NCI-H146 (cell line): ENCODE data around the gene CCDC149.

Experiments
- DNase-seq: peaks from one replicate; lab custom pipeline; 2025; lab: John Stamatoyannopoulos, UW

Gene CCDC149

GRCh38 chr4:24843096-24843495, 69.7 kb downstream of the CCDC149 start:
- DNase-seq: no peak

- DNase-seq: no peak
These were observed 70.5 kb downstream of the CCDC149 start for GRCh38 chr4:24842356-24842755.

GRCh38 chr4:24840826-24841543, 71.9 kb downstream of the CCDC149 start:
- DNase-seq: no peak

DNA sequence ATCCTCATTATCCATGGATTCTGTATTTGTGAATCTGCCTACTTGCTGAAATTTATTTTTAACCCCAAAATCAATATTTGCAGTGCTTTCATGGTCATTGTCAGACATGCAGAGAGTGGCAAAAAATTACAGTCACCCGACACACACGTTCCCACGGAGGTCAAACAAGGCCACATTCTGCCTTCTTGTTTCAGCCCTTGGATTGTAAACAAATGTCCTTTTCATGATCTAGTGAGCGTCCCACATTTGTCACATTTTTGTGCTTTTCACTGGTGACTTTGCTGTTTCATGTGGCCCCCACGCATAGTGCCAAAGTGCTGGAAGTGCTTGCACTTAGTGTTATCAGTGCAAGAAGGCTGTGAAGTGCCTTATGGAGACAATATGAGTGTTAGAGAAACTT, 72.5 kb downstream of the CCDC149 start:
- DNase-seq: peak; percentile 8

GRCh38 chr4:24837781-24838180, 75.1 kb downstream of the CCDC149 start:
- no peak for DNase-seq

DNA sequence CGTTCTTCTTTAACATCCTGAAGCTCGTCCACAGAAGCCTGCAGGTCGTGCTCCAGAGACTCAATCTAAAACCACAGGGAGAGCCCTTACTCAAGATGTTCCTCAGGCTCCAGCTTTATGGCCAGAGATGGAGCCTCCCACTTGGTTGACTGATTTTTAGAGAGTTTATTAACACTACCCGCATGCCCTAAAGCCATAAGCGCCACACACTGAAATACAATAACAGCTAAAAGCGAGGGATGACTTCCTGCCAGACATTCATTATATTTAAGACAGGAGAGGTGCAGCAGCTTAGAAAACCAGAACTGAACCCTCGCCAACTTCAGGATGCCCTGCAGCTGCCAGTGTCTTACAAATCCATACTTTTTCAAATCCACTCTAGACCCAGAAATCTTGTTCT, 75.5 kb downstream of the CCDC149 start:
- DNase-seq: no peak

- no peak for DNase-seq
These were observed 76.1 kb downstream of the CCDC149 start for GRCh38 chr4:24836661-24837242.

DNA sequence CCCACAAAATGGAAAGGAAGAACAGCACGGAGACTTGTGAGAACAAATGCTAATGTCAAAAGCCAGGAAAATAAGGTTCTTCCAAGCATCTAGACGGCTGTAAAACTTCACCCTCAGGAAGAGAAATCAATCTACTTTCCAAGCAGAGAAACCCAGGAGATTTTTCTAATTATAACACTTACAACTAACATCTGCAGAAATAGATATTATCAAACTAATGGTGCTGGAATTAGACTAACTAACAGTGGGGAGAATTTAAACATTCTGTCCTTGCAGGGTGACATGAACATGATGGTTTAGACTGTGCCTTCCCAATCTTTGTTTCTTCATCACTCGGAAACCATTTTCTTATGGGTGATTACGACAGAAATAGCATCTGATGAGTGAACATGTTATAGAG, 77.1 kb downstream of the CCDC149 start:
- DNase-seq: no peak

DNA sequence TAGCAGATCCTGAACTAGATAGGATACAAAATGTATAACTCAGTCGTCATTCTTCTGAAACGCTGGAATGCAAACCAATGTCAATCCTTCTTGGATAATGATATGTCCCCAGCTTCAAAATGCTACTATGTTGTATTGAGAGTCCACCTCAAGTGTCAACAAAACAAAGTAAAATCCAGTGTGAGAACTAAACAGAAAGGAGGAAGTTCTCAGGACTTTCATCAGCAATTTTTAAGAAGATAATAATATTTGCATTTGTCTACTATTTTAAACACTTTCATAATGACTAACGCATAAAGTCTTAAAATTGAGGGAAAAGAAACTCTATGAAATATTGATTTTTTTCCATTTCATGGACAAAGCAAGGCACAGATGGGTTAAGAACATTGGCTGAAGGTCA, 81.2 kb downstream of the CCDC149 start:
- no peak for DNase-seq

- no peak for DNase-seq
These were observed 88.1 kb downstream of the CCDC149 start for GRCh38 chr4:24824720-24825119.

- DNase-seq: no peak
These were observed 92.3 kb downstream of the CCDC149 start for GRCh38 chr4:24820541-24820940.

GRCh38 chr4:24816797-24817196, 96.0 kb downstream of the CCDC149 start:
- DNase-seq: no peak

GRCh38 chr4:24813732-24814131, 99.1 kb downstream of the CCDC149 start:
- no peak for DNase-seq

GRCh38 chr4:24810871-24811631, 101.8 kb downstream of the CCDC149 start:
- no peak for DNase-seq

- no peak for DNase-seq
These were observed 102.9 kb downstream of the CCDC149 start for GRCh38 chr4:24809815-24810405.

DNA sequence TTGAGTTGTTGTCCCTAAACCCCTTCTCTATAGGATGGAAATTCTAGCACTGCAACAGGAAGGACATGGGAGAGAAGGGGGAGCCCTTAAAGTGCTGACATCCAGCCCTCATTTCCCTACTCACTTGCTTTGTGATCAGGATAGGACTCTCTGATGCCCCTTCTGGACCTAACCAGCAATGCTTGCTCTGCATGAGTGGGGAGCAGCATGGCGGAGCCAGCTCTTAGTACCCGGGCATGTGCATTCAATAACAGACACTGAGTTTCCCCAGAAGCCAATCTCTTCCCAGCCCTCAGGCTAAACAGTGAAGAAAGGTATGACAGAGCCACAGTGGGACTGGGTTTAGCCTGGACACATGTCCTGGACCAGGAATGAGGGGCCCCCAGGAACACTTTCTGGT, 103.5 kb downstream of the CCDC149 start:
- DNase-seq: no peak

DNA sequence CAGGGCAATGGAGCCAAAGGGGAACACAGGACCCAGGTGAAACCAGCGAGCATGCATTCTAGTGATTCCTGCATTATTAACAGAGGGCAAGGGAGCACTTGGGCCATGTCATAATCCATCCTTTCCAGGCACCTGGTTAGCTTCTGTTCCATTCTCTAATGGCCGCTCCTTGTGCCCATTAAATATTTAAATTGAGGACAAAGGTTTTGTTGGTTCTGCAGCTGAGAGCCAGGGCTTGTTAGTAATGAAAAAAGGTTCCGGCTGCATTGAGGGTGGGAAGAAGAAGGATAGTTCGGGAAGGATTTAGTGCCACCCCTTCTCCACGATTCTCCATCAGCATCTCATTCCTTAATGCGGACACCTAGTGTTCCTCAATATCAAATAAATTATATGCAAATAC, 103.9 kb downstream of the CCDC149 start:
- no peak for DNase-seq

GRCh38 chr4:24808261-24808660, 104.6 kb downstream of the CCDC149 start:
- DNase-seq: no peak

GRCh38 chr4:24807611-24808010, 105.2 kb downstream of the CCDC149 start:
- DNase-seq: no peak

GRCh38 chr4:24806206-24806990, 106.4 kb downstream of the CCDC149 start:
- DNase-seq: no peak

GRCh38 chr4:24805566-24805965, 107.3 kb downstream of the CCDC149 start:
- peak; percentile 3 for DNase-seq

GRCh38 chr4:24805067-24805466, 107.8 kb downstream of the CCDC149 start:
- DNase-seq: peak; percentile 59
